Endothelial cell of umbilical vein (primary cell): ENCODE measurements around the gene REM1.

ENCODE experiments used
- FOS ChIP-seq: IDR thresholded peaks from 2 replicates; pipeline ENCODE4 v1.6.1; 2011; ENCODE audit warnings: mild to moderate bottlenecking, low read length, moderate library complexity, borderline replicate concordance; ENCODE audit not compliant: insufficient read depth
- MYC ChIP-seq: IDR thresholded peaks from one replicate; pipeline ENCODE4 v1.6.1; 2011; ENCODE audit warnings: mild to moderate bottlenecking, low read depth, low read length
- POLR2A ChIP-seq: IDR thresholded peaks from 2 replicates; pipeline ENCODE4 v1.6.1; 2012; ENCODE audit warnings: low read depth, mild to moderate bottlenecking, control low read depth, low read length
- POLR2AphosphoS5 ChIP-seq: IDR thresholded peaks from 2 replicates; pipeline ENCODE4 v1.6.1; 2012; ENCODE audit warnings: low read depth, mild to moderate bottlenecking, control low read depth, low read length, moderate library complexity; ENCODE audit not compliant: insufficient read depth

GRCh38 chr20:31472395-31473330 is 2.4 kb upstream of the REM1 start:
- TF ChIP-seq POLR2A, result no peak
- TF ChIP-seq MYC, result no peak
- no peak for TF ChIP-seq POLR2AphosphoS5
- no peak for TF ChIP-seq FOS
